GM18519 (cell line): ENCODE measurements around the gene ARSB.
"Not testable (repeated sequence)": the region's sequence is repeated elsewhere in the genome, so short reads cannot be mapped to it uniquely, and the experiment has no call there.

Source experiments
- ATAC-seq: cut with Tn5 transposase; IDR thresholded peaks from one replicate; pipeline ENCODE4 v1.9.1; 2021; ENCODE audit warnings: mild to moderate bottlenecking, moderate library complexity; ENCODE audit not compliant: unreplicated experiment, low FRiP score

The ARSB gene

DNA sequence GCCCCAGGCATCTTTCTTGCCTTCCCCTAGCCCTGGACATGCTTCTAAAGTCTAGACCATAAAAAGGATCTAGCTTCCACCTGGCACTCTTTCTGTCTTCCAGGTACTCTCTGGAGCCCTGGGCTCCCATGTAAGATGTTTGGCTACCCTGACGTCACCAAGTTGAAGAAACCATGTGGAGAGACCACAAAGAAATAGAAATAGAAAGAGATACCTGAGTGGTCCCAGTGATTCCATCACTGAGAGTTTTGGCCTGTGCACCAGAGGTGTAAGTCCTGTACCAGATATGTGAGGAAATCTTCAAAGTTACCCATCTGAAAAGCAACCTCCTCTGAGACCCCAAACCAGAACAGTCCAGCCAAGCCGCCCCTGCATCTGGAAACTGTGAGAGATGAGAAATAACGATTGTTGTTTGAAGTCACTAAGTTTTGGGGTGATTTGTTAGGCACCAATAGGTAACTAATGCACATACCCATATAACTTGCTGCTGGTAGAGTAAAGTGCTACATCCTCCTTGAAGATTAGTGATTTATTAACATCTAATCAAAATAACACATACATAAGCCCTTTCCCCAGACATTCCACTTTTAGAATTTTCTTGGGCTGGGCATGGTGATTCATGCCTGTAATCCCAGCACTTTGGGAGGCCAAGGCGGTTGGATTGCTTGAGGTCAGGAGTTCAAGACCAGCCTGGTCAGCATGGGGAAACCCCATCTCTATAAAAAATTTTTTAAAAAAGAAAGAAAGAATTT is 250.8 kb downstream of the ARSB start:
- ATAC-seq, result no peak

DNA sequence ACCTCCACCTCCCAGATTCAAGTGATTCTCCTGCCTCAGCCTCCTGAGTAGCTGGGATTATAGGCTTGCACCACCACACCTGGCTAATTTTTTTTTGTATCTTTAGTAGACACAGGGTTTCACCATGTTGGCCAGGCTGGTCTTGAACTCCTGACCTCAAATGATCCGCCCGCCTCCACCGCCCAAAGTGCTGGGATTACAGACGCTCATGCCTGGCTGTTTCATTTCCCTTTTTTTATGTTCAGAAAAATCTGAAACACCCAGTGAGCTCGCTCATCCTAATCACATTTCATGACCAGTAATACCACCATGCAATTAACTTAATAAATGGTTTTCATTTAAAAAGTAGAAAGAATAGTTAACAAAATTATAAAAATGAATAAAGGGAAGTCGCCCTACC is 252.4 kb downstream of the ARSB start:
- ATAC-seq, result not testable (repeated sequence)

DNA sequence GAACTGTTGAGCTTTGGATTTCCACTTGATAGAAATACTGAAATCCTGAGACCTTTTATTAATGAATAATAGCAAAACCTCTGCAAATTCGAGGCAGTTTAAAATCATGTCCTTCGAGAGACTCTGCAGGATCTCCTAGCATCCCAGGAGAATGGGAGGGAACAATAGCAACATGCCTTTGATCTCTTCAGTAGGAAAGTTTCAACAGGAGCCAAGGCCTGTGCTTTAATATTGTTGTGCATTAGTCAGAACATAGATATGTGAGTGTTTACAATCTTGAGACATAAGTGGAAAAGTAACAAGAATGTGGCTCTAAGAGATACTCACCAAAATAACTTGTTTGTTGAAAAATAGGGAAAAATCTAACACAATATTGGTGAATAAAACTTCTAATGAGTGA is 253.2 kb downstream of the ARSB start:
- ATAC-seq, result no peak

DNA sequence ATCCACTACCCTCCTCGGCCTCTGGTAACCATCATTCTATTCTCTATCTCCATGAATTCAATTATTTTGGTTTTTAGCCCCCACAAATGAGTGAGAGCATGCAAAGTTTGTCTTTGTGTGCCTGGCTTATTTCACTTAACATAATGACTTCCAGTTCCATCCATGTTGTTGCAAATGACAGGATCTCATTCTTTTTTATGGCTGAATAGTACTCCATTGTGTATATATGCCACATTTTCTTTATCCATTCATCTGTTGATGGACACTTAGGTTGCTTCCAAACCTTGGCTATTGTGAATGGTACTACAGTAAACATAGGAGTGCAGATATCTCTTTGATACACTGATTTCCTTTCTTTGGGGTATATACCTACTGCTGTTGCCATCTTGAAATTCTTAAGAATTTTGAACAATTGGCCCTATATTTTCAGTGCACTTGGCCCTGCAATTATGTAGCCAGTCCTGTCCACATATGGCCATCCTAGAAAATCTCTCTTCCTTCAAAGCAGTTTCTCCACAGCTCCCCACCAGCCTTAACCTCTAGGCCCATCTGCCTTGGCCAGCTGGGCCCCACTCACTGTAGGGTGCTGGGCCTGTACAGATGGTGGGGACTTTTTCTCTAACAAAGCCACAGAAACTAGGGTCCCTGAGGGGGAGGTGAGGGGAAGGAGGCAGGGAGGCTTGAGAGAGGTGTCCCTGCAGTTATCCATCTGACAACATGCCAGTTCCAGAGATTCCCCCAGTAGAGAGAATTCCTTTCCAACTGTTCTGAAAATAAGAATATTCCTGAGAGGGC is 254.6 kb downstream of the ARSB start:
- ATAC-seq, result no peak

DNA sequence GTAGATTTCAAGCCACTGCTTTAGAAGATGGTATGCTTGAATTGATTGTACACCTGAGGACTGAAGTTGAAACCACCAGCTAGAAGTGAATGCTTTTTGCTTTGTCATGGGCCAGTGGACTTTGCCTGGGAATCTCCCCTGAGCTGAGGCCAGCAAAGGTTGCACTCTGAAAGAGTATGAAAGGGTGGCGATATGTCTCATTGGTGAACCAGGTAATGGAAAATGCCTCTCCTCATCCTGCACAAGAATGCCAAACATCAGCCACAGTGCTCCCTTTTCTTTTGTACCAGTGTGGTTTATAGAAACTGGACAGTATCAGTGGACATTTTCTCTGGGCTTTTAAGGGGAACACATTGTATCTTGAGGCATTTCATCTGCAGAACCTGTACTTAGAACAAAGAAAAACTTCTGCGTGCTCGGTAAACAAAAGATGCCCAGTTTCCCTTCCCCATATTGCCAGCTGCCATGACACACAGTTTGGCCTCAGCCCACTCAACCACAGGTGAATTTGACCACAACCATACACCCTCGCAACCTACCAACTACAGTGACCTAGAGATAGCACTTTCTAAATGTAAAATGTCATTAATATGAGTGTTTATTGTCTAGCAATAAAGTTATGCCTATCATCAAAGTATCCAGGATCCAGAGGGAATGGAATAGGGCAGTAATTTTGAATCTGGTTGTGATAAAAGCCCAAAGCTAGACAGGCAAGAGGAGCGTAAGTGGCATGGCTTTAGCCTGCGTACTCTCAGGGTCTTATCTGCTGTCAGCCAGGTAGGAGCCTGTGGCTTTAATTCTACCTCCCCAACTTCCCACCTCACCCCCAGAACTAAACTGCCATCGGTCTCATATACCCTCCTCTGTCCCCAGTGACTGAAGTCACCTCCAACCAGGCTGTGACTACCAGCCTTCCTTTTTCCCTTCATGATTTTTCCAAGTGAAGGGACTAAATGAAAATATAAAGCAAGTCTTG is 257.0 kb downstream of the ARSB start:
- ATAC-seq, result peak; percentile 73
